Brain microvascular endothelial cell (primary cell): Measurements from ENCODE around the gene SUPT3H.

Experiments used
- DNase-seq: peaks from one replicate; pipeline ENCODE4 v3.0.0-alpha.2; 2020
- H3K27ac ChIP-seq: fragments of 250-450 bp; sonication (Bioruptor Pico); 2 replicates; pipeline ENCODE4 v1.5.1; 2020; ENCODE audit warnings: mild to moderate bottlenecking, moderate library complexity
- H3K27me3 ChIP-seq: fragments of 250-450 bp; sonication (Bioruptor Pico); replicated peaks from 2 replicates; pipeline ENCODE4 v1.5.1; 2020; ENCODE audit warnings: mild to moderate bottlenecking
- H3K36me3 ChIP-seq: fragments of 250-450 bp; sonication (Bioruptor Pico); replicated peaks from 2 replicates; pipeline ENCODE4 v1.5.1; 2020; ENCODE audit warnings: mild to moderate bottlenecking
- H3K4me3 ChIP-seq: 2 replicates; pipeline ENCODE4 v1.5.1; 2011; ENCODE audit warnings: low read depth, mild to moderate bottlenecking, control low read depth, low read length, moderate library complexity
- in situ Hi-C: cut with HindIII; loops from 2 replicates; pipeline ENCODE4 v1.10.0; 2017; ENCODE audit warnings: low sequenced_read_pairs, low pct_ligation_motif_present
- TF ChIP-seq, protein P1 (sequence below): IDR thresholded peaks from 2 replicates; pipeline ENCODE4 v1.5.1; 2011; ENCODE audit warnings: low read depth, mild to moderate bottlenecking, moderate library complexity, low read length, control low read depth, inconsistent platforms; ENCODE audit errors: missing control alignments

The SUPT3H gene

GRCh38 chr6:45109551-45109950, 268.2 kb downstream of the SUPT3H start:
- TF ChIP-seq, protein P1, sequence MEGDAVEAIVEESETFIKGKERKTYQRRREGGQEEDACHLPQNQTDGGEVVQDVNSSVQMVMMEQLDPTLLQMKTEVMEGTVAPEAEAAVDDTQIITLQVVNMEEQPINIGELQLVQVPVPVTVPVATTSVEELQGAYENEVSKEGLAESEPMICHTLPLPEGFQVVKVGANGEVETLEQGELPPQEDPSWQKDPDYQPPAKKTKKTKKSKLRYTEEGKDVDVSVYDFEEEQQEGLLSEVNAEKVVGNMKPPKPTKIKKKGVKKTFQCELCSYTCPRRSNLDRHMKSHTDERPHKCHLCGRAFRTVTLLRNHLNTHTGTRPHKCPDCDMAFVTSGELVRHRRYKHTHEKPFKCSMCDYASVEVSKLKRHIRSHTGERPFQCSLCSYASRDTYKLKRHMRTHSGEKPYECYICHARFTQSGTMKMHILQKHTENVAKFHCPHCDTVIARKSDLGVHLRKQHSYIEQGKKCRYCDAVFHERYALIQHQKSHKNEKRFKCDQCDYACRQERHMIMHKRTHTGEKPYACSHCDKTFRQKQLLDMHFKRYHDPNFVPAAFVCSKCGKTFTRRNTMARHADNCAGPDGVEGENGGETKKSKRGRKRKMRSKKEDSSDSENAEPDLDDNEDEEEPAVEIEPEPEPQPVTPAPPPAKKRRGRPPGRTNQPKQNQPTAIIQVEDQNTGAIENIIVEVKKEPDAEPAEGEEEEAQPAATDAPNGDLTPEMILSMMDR: no peak
- in situ Hi-C loops: no loop called here
- Histone ChIP-seq H3K27me3 (no peaks in the 10 kb centered on the region), H3K27ac (no peak overlapping the region), H3K36me3 (no peaks in the 10 kb centered on the region), H3K4me3 (no peak overlapping the region)
- no peak for DNase-seq

DNA sequence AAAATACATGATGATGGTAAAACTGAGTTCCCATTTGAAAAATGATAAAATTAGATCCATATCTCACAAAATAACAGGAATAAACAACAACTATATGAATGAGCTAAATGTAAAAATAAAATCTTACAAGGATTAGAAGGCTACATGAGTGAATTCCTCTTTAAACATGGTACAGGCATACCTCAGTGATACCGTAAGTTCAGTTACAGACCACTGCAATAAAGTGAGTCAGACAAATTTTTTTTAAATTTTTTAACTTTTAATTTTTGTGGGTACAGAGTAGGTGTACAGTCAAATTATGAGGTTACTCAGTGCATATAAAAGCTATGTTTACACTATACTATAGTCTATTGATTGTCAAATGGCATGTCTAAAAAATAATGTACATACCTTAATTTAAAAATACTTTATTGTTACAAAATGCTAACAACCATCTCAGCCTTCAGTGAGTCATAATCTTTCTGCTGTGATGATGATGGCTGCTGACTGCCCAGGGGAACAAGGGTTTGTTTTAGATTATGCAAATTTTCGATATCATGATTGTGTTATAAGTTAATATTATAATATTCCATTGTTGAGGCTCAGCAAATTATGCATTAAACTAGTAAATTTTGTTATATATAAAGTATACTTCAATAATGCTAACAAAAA, 272.4 kb downstream of the SUPT3H start:
- Histone ChIP-seq H3K4me3 (no peak overlapping the region), H3K27me3 (no peaks in the 10 kb centered on the region), H3K36me3 (no peaks in the 10 kb centered on the region), H3K27ac (peak overlapping the region; percentile 29)
- DNase-seq: no peak
- in situ Hi-C loops: no loop called here
- TF ChIP-seq, protein P1: no peak

DNA sequence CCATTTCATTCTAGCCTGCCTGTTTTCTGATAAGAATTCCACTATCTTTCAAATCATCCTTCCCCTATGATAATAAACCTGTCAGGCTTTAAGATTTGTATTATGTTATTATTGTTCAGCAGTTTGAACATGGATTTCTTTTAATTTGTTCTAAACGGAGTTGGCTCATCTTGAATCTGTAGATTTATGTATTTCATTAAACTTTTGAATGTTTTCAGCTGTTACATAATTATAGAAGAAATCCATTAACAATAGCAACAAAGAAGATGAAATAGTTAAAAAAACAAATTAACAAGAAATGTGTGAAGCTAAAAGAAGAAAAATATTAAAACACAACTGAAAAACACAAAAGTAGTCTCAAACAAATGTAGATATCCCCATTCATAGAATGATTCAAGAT, 273.3 kb downstream of the SUPT3H start:
- no peak overlapping the region for H3K4me3 ChIP-seq
- in situ Hi-C loops: no loop called here

GRCh38 chr6:45098256-45098655, 279.5 kb downstream of the SUPT3H start:
- TF ChIP-seq, protein P1: no peak
- H3K27me3 ChIP-seq: no peaks in the 10 kb centered on the region
- in situ Hi-C loops: no loop called here
- H3K27ac ChIP-seq: no peak overlapping the region
- H3K4me3 ChIP-seq: no peak overlapping the region
- DNase-seq: no peak
- no peaks in the 10 kb centered on the region for H3K36me3 ChIP-seq

More for the DNA sequence above, 273.3 kb downstream of the SUPT3H start:
- H3K27ac ChIP-seq: no peak overlapping the region
- H3K27me3 ChIP-seq: no peaks in the 10 kb centered on the region
- TF ChIP-seq, protein P1: no peak
- no peak for DNase-seq
- H3K36me3 ChIP-seq: no peaks in the 10 kb centered on the region

DNA sequence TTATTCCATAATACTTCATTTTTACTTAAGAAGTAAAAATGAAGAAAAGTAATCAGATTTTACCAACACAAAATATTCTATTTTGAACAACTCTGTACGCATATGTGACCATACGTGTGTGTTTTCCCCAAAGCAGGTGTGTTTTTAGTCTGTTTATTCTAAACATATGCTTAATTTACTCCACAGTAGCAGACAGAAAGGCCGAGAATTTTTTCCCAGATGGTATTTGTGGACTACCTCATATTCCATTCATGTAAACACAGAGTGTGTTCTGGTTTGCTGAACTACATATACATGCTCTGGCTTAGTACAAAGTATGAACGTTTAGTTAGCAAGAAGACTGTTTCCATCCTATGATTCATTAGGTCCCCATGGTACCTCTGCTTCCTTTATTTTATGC, 282.9 kb downstream of the SUPT3H start:
- TF ChIP-seq, protein P1: no peak
- no peak for DNase-seq
- no peaks in the 10 kb centered on the region for H3K27me3 ChIP-seq
- no peak overlapping the region for H3K27ac ChIP-seq
- H3K4me3 ChIP-seq: no peak overlapping the region
- H3K36me3 ChIP-seq: no peaks in the 10 kb centered on the region
- in situ Hi-C loops: no loop called here

DNA sequence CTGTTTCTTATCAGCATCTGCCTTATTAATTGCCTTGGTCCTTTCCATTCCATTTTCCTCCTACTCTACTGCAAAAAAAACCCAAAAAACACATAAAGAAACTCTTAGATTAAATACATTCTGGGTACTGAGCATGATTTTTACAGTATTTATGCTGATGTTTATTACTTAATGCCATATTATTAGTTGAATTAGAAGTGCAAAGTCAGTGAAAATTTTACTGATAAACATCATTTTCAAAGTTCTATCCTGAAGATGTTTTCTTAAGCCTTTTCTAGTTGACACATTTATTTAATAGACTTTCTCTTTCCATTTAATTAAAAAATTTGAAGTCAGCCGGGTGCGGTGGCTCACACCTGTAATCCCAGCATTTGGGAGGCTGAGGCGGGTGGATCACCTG, 285.6 kb downstream of the SUPT3H start:
- Histone ChIP-seq H3K27ac (no peak overlapping the region), H3K36me3 (no peaks in the 10 kb centered on the region), H3K27me3 (no peaks in the 10 kb centered on the region), H3K4me3 (no peak overlapping the region)
- TF ChIP-seq, protein P1: no peak
- DNase-seq: no peak
- in situ Hi-C loops: no loop called here
